Measurements from ENCODE around the gene ATG2B.
A peak's percentile ranks its signal among the peaks of the same experiment; 100 is the strongest.

GRCh38 chr14:96403409-96403808 lies 40.3 kb upstream of the ATG2B start:
- TF ChIP-seq POLR2A (IDR thresholded peaks at IDR 0.05; ENCODE audit: low read depth, low read length) (no peak), MAX (IDR thresholded peaks at IDR 0.05; ENCODE audit: insufficient read depth, insufficient read length) (no peak), EZH2 (IDR thresholded peaks at IDR 0.05; ENCODE audit: borderline replicate concordance, low read depth, low read length, severe bottlenecking) (no peak), JUN (IDR thresholded peaks at IDR 0.05; ENCODE audit: borderline replicate concordance, insufficient read depth, insufficient read length, low read depth) (peak; percentile 12)

All from endothelial cell of umbilical vein (primary cell).